ENCODE data around the gene ARHGEF11.
A peak's percentile ranks its signal among the peaks of the same experiment; 100 is the strongest.

ARHGEF11 gene

GRCh38 chr1:157007306-157007705 is 38.2 kb downstream of the ARHGEF11 start:
- H3K4me3 ChIP-seq (ENCODE audit: low read length) = no peak overlapping the region
- DNase-seq (ENCODE audit: low read depth, low spot score) = no peak

GRCh38 chr1:157006676-157007075 is 38.9 kb downstream of the ARHGEF11 start:
- H3K4me3 ChIP-seq (ENCODE audit: low read length) = no peak overlapping the region
- no peak for DNase-seq (ENCODE audit: low read depth, low spot score)

- no peak overlapping the region for H3K4me3 ChIP-seq (ENCODE audit: low read length)
- no peak for DNase-seq (ENCODE audit: low read depth, low spot score)
Measured at GRCh38 chr1:157005965-157006364, 39.6 kb downstream of the ARHGEF11 start.

GRCh38 chr1:157004806-157005205 is 40.7 kb downstream of the ARHGEF11 start:
- no peak overlapping the region for H3K4me3 ChIP-seq (ENCODE audit: low read length)
- DNase-seq (ENCODE audit: low read depth, low spot score) = no peak

- no peak overlapping the region for H3K4me3 ChIP-seq (ENCODE audit: low read length)
- no peak for DNase-seq (ENCODE audit: low read depth, low spot score)
Measured at GRCh38 chr1:157004327-157004726, 41.2 kb downstream of the ARHGEF11 start.

- DNase-seq (ENCODE audit: low read depth, low spot score) = no peak
- no peak overlapping the region for H3K4me3 ChIP-seq (ENCODE audit: low read length)
Measured at GRCh38 chr1:157001304-157001703, 44.2 kb downstream of the ARHGEF11 start.

- DNase-seq (ENCODE audit: low read depth, low spot score) = no peak
- no peak overlapping the region for H3K4me3 ChIP-seq (ENCODE audit: low read length)
Measured at GRCh38 chr1:157000686-157001085, 44.9 kb downstream of the ARHGEF11 start.

GRCh38 chr1:156999596-157000320 is 45.8 kb downstream of the ARHGEF11 start:
- no peak for DNase-seq (ENCODE audit: low read depth, low spot score)
- no peak overlapping the region for H3K4me3 ChIP-seq (ENCODE audit: low read length)

- DNase-seq (ENCODE audit: low read depth, low spot score) = no peak
Measured at GRCh38 chr1:156998840-156999500, 46.6 kb downstream of the ARHGEF11 start.

GRCh38 chr1:156998301-156998700 is 47.2 kb downstream of the ARHGEF11 start:
- DNase-seq (ENCODE audit: low read depth, low spot score) = no peak
- no peak overlapping the region for H3K4me3 ChIP-seq (ENCODE audit: low read length)

More at GRCh38 chr1:156998840-156999500, 46.6 kb downstream of the ARHGEF11 start:
- H3K4me3 ChIP-seq (ENCODE audit: low read length) = no peak overlapping the region

GRCh38 chr1:156995412-156995811 is 50.1 kb downstream of the ARHGEF11 start:
- no peak for DNase-seq (ENCODE audit: low read depth, low spot score)
- H3K4me3 ChIP-seq (ENCODE audit: low read length) = no peak overlapping the region

- no peak for DNase-seq (ENCODE audit: low read depth, low spot score)
- H3K4me3 ChIP-seq (ENCODE audit: low read length) = no peak overlapping the region
Measured at GRCh38 chr1:156994277-156994676, 51.3 kb downstream of the ARHGEF11 start.

- H3K4me3 ChIP-seq (ENCODE audit: low read length) = no peak overlapping the region
Measured at GRCh38 chr1:156993426-156994147, 52.0 kb downstream of the ARHGEF11 start.

GRCh38 chr1:156992215-156992614 is 53.3 kb downstream of the ARHGEF11 start:
- H3K4me3 ChIP-seq (ENCODE audit: low read length) = no peak overlapping the region
- no peak for DNase-seq (ENCODE audit: low read depth, low spot score)

More at GRCh38 chr1:156993426-156994147, 52.0 kb downstream of the ARHGEF11 start:
- no peak for DNase-seq (ENCODE audit: low read depth, low spot score)

GRCh38 chr1:156987715-156988114 is 57.8 kb downstream of the ARHGEF11 start:
- DNase-seq (ENCODE audit: low read depth, low spot score) = no peak
- H3K4me3 ChIP-seq (ENCODE audit: low read length) = no peak overlapping the region

GRCh38 chr1:156980551-156980950 is 65.0 kb downstream of the ARHGEF11 start:
- H3K4me3 ChIP-seq (ENCODE audit: low read length) = no peak overlapping the region
- DNase-seq (ENCODE audit: low read depth, low spot score) = no peak

GRCh38 chr1:156975084-156975483 is 70.5 kb downstream of the ARHGEF11 start:
- DNase-seq (ENCODE audit: low read depth, low spot score) = no peak
- H3K4me3 ChIP-seq (ENCODE audit: low read length) = no peak overlapping the region

GRCh38 chr1:156973417-156973816 is 72.1 kb downstream of the ARHGEF11 start:
- H3K4me3 ChIP-seq (ENCODE audit: low read length) = no peak overlapping the region
- no peak for DNase-seq (ENCODE audit: low read depth, low spot score)

- peak; percentile 30 for DNase-seq (ENCODE audit: low read depth, low spot score)
Measured at GRCh38 chr1:156970017-156970416, 75.5 kb downstream of the ARHGEF11 start.

GRCh38 chr1:156969496-156969895 is 76.0 kb downstream of the ARHGEF11 start:
- no peak overlapping the region for H3K4me3 ChIP-seq (ENCODE audit: low read length)
- no peak for DNase-seq (ENCODE audit: low read depth, low spot score)

More at GRCh38 chr1:156970017-156970416, 75.5 kb downstream of the ARHGEF11 start:
- H3K4me3 ChIP-seq (ENCODE audit: low read length) = no peak overlapping the region

All from Jurkat, Clone E6-1 (cell line).